PC-3 (cell line): ENCODE measurements around the gene SOWAHC.

ENCODE experiments used
- CTCF ChIP-seq: fragments of 300-600 bp; sonication (generic); conservative IDR thresholded peaks from 2 replicates; pipeline ENCODE4 v1.5.1; 2017; ENCODE audit warnings: antibody characterized with exemption, low read depth, mild to moderate bottlenecking, low read length
- EZH2phosphoT487 ChIP-seq: fragments of 300-600 bp; sonication (generic); IDR thresholded peaks from 2 replicates; pipeline ENCODE4 v1.6.1; 2018; ENCODE audit warnings: mild to moderate bottlenecking, antibody characterized with exemption, low read length, borderline replicate concordance

DNA sequence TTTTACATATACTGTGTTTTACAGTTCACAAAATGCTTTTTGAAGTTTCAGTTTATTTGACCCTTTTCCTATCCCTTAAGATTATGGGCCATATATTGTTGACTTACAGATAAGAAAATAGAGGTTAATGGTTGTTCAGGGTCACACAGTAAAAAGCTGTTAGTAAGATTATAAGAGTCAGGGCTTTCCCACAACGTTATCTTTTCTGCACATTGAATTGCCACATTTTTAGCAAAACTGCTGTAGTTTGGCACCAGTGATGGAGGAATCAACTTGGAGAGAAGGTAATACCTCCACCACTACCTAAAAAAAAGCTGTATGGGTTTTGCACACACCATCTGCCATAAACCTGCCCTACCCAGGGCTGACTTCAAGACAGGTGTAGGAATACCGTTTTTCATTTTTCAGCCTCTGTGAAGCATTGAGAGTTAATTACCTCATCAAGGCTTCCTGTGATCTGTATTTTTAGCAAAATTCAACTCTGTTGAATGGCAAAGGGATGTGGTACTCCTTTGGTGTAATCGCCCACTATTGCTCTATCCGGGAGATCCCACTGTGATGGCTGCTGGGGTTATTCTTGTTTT is 5.0 kb downstream of the SOWAHC start:
- TF ChIP-seq CTCF: no peak
- TF ChIP-seq EZH2phosphoT487: no peak
